ENCODE measurements around the gene KANSL1. TPM values are rescaled to one million over a fixed set of nuclear protein-coding genes. Genes with fewer than 3 reads are reported as not detected.

The KANSL1 gene
- total and polyA plus RNA-seq, 2 of the 4 experiments (the other 2 are of a cell fraction) = 19.1 to 49.6 TPM

DNA sequence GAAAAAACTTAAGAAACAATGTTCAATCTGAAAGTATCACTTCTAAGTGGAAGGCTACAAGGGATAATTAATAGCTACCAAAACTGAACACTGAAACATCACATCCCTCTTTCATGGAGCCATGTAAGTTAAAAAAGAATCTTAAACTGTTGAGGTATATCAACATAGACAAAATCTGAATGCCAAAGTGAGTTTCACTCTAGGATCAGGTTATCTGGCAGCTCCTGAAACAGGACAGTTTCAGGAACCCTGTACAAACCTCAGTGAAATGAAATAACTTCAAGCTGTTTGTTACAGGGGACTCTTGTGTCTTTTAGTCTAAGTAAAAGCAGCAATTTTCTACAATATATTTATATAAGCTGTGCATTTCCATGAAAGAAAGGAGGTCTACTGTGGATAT lies 73.2 kb downstream of the KANSL1 start:
- intact Hi-C loops (cut with micrococcal nuclease) = no loop called here
- no peak overlapping the region for H2AFZ ChIP-seq (replicated peaks; ENCODE audit: low read length, poor library complexity)
- in situ Hi-C loops (cut with MboI; ENCODE audit: low sequenced_read_pairs) = no loop called here

More for the DNA sequence above, 73.2 kb downstream of the KANSL1 start:
- H3K23ac ChIP-seq (ENCODE audit: low read depth, low read length) = no peak overlapping the region
- no peak overlapping the region for H2AK5ac ChIP-seq (ENCODE audit: low read depth, low read length)
- dilution Hi-C loops (cut with HindIII; ENCODE audit: low sequenced_read_pairs, unreplicated experiment) = no loop called here
- no peak overlapping the region for H3K18ac ChIP-seq (ENCODE audit: low read depth, low read length)
- H3K9me1 ChIP-seq (ENCODE audit: insufficient read depth, low read length) = peaks cover 18% of the 10 kb centered on the region
- H3K56ac ChIP-seq (ENCODE audit: extremely low read depth, insufficient read depth, low read length) = no peak overlapping the region
- no peaks in the 10 kb centered on the region; the same call in 1 of the 2 replicates for H3K36me3 ChIP-seq (ENCODE audit: control insufficient read depth, insufficient read depth, low read length)
- no peaks in the 10 kb centered on the region for H3K27me3 ChIP-seq (ENCODE audit: control insufficient read depth, insufficient read depth, low read length)
- ChIA-PET POLR2A (ENCODE audit: unreplicated experiment) (no interaction called here), CTCF (no interaction called here)
- H2AK9ac ChIP-seq (replicated peaks; ENCODE audit: low read depth, low read length, poor library complexity) = no peak overlapping the region
- no peak overlapping the region for H4K5ac ChIP-seq (ENCODE audit: low read depth, low read length)
- peaks cover 12% of the 10 kb centered on the region for H3K4me1 ChIP-seq (ENCODE audit: control insufficient read depth, insufficient read depth, low read length)
- BruUV-seq (replicated peaks) = no TSS peak
- ATAC-seq (ENCODE audit: low read depth) (no peak), DNase-seq (no peak)
- no peak overlapping the region for H3K4ac ChIP-seq (ENCODE audit: low read depth, low read length)
- TF ChIP-seq MAZ (IDR thresholded peaks at IDR 0.05; ENCODE audit: borderline replicate concordance, low read depth, low read length) (no peak), ELK1 (IDR thresholded peaks at IDR 0.05; ENCODE audit: borderline replicate concordance, low read depth, low read length) (no peak), SMC3 (IDR thresholded peaks at IDR 0.05; ENCODE audit: low read depth, low read length) (no peak), RCOR1 (IDR thresholded peaks at IDR 0.05; ENCODE audit: insufficient replicate concordance, low read length) (no peak), FOS (IDR thresholded peaks at IDR 0.05; ENCODE audit: low read depth, low read length) (no peak), CHD1 (IDR thresholded peaks at IDR 0.05; ENCODE audit: low read depth, low read length) (no peak), MXI1 (IDR thresholded peaks at IDR 0.05; ENCODE audit: borderline replicate concordance, low read depth, low read length) (no peak), MAFK (IDR thresholded peaks at IDR 0.05; ENCODE audit: low read depth, low read length) (no peak), POLR2A (IDR thresholded peaks at IDR 0.05; ENCODE audit: low read depth, low read length) (no peak)
- H2BK15ac ChIP-seq (ENCODE audit: low read depth, low read length) = no peak overlapping the region
- peaks cover 95% of the 10 kb centered on the region for H4K20me1 ChIP-seq (ENCODE audit: insufficient read depth, low read length)
- no peak overlapping the region for H2BK20ac ChIP-seq (ENCODE audit: low read depth, low read length)
- no peak overlapping the region for H3K27ac ChIP-seq (ENCODE audit: insufficient read depth, low read length)
- H2BK120ac ChIP-seq (ENCODE audit: low read depth, low read length) = no peak overlapping the region
- H4K91ac ChIP-seq (ENCODE audit: insufficient read depth, low read depth, low read length) = no peak overlapping the region
- H3K4me3 ChIP-seq (ENCODE audit: insufficient read depth, low read depth, low read length) = no peak overlapping the region
- H3K79me1 ChIP-seq (ENCODE audit: low read depth in 1 of 2, low read length in 2 of 2) = peaks cover 40 to 94% of the 10 kb centered on the region in 2 experiments
- H3K9ac ChIP-seq (ENCODE audit: low read depth, low read length) = no peak overlapping the region
- no peaks in the 10 kb centered on the region for H3K9me3 ChIP-seq (ENCODE audit: control insufficient read depth, insufficient read depth, low read length)
- H3K4me2 ChIP-seq (ENCODE audit: low read depth, low read length) = no peak overlapping the region
- no peak overlapping the region for H3K14ac ChIP-seq (replicated peaks; ENCODE audit: low read depth, low read length)
- H4K8ac ChIP-seq (ENCODE audit: low read depth in 2 of 2, low read length in 2 of 2) = no peak overlapping the region
- no peak overlapping the region for H2BK5ac ChIP-seq (ENCODE audit: low read depth, low read length, poor library complexity, severe bottlenecking)

All from IMR-90 (cell line).